ENCODE measurements around the gene GP1BA. TPM values are rescaled to one million over a fixed set of nuclear protein-coding genes. Genes with fewer than 3 reads are reported as not detected.

The GP1BA gene
- total and polyA plus RNA-seq, 2 experiments from 2014 or later, result 0.24 TPM; not detected in 1

GRCh38 chr17:4940555-4941318, 8.7 kb downstream of the GP1BA start:
- Mint-ChIP-seq H3K36me3 (ENCODE audit: low read depth) (peaks cover 86% of the 10 kb centered on the region), H3K27ac (peak overlapping the region; percentile 100)
- H3K36me3 ChIP-seq (ENCODE audit: insufficient read depth), result peaks cover 12% of the 10 kb centered on the region

GRCh38 chr17:4941319-4941610, 9.2 kb downstream of the GP1BA start:
- peaks cover 86% of the 10 kb centered on the region for H3K36me3 Mint-ChIP-seq (ENCODE audit: low read depth)
- no peaks in the 10 kb centered on the region for H3K27me3 ChIP-seq (ENCODE audit: insufficient read depth)
- no peaks in the 10 kb centered on the region for H3K9me3 Mint-ChIP-seq
- H3K27me3 Mint-ChIP-seq (ENCODE audit: insufficient read depth, low read depth, poor library complexity), result peaks cover 34% of the 10 kb centered on the region
- peak overlapping the region; percentile 80; the same call in 1 of the 2 replicates for H3K27ac ChIP-seq (ENCODE audit: low read depth)
- peak overlapping the region; percentile 99 for H3K4me2 ChIP-seq
- TF ChIP-seq CREB1 (CRISPR knock-in tag; IDR thresholded peaks at IDR 0.05; ENCODE audit: low read depth) (no peak), CTCF (conservative IDR thresholded peaks at IDR 0.05; ENCODE audit: low read depth in 2 of 2) (no peak), JUNB (IDR thresholded peaks at IDR 0.05; ENCODE audit: unreplicated experiment) (no peak), POLR2AphosphoS5 (IDR thresholded peaks at IDR 0.05; ENCODE audit: low read depth) (no peak), EZH2phosphoT487 (IDR thresholded peaks at IDR 0.05; ENCODE audit: unreplicated experiment) (no peak), ZNF462 (CRISPR knock-in tag; IDR thresholded peaks at IDR 0.05) (no peak), EZH2 (IDR thresholded peaks at IDR 0.05; ENCODE audit: low read depth, unreplicated experiment) (no peak), STAT1 (IDR thresholded peaks at IDR 0.05; ENCODE audit: unreplicated experiment) (no peak)
- H3K4me1 ChIP-seq (ENCODE audit: insufficient read depth), result peaks cover 36% of the 10 kb centered on the region
- ATAC-seq (no peak), DNase-seq (ENCODE audit: low spot score) (no peak)
- peaks cover 49% of the 10 kb centered on the region for H3K79me2 ChIP-seq (replicated peaks; ENCODE audit: insufficient read depth)
- H3K4me3 Mint-ChIP-seq, result peak overlapping the region; percentile 92
- H3K4me3 ChIP-seq, result peak overlapping the region; percentile 78
- peaks cover 54% of the 10 kb centered on the region for H3F3A ChIP-seq (replicated peaks; ENCODE audit: low read depth)
- H3K4me1 Mint-ChIP-seq, result peaks cover 41% of the 10 kb centered on the region
- H3K9me2 ChIP-seq (ENCODE audit: insufficient read depth), result no peaks in the 10 kb centered on the region
- H4K20me1 ChIP-seq (replicated peaks; ENCODE audit: insufficient read depth), result peaks cover 27% of the 10 kb centered on the region
- no peak overlapping the region for H2AFZ ChIP-seq
- H3K36me3 ChIP-seq (ENCODE audit: insufficient read depth), result peaks cover 15% of the 10 kb centered on the region
- H3K27ac Mint-ChIP-seq, result peak overlapping the region; percentile 100

More at GRCh38 chr17:4940555-4941318, 8.7 kb downstream of the GP1BA start:
- ATAC-seq, result peak; percentile 67
- Mint-ChIP-seq H3K27me3 (ENCODE audit: insufficient read depth, low read depth, poor library complexity) (peaks cover 32% of the 10 kb centered on the region), H3K9me3 (no peaks in the 10 kb centered on the region), H3K4me1 (peaks cover 38% of the 10 kb centered on the region), H3K4me3 (peak overlapping the region; percentile 92)
- H3K79me2 ChIP-seq (replicated peaks; ENCODE audit: insufficient read depth), result peaks cover 44% of the 10 kb centered on the region
- H3K9me2 ChIP-seq (ENCODE audit: insufficient read depth), result no peaks in the 10 kb centered on the region
- peak overlapping the region; percentile 80 for H3K27ac ChIP-seq (ENCODE audit: low read depth)
- H4K20me1 ChIP-seq (replicated peaks; ENCODE audit: insufficient read depth), result peaks cover 24% of the 10 kb centered on the region
- H3K27me3 ChIP-seq (ENCODE audit: insufficient read depth), result no peaks in the 10 kb centered on the region
- TF ChIP-seq POLR2AphosphoS5 (IDR thresholded peaks at IDR 0.05; ENCODE audit: low read depth) (peak; percentile 36; the same call in 1 of the 2 replicates), ZNF114 (CRISPR knock-in tag; IDR thresholded peaks at IDR 0.05) (no peak)
- H3K4me2 ChIP-seq, result peak overlapping the region; percentile 99
- H3K4me3 ChIP-seq, result peak overlapping the region; percentile 78
- H2AFZ ChIP-seq, result no peak overlapping the region
- peak; percentile 96 for DNase-seq (ENCODE audit: low spot score)
- H3F3A ChIP-seq (replicated peaks; ENCODE audit: low read depth), result peaks cover 49% of the 10 kb centered on the region
- peaks cover 32% of the 10 kb centered on the region for H3K4me1 ChIP-seq (ENCODE audit: insufficient read depth)
